GM21717 (cell line): ENCODE results near the gene TBX21.
"Not testable (repeated sequence)": the region's sequence is repeated elsewhere in the genome, so short reads cannot be mapped to it uniquely, and the experiment has no call there.

Experiments
- ATAC-seq: cut with Tn5 transposase; IDR thresholded peaks from one replicate; pipeline ENCODE4 v1.9.1; 2021; ENCODE audit warnings: mild to moderate bottlenecking, moderate library complexity; ENCODE audit not compliant: unreplicated experiment

The TBX21 gene

DNA sequence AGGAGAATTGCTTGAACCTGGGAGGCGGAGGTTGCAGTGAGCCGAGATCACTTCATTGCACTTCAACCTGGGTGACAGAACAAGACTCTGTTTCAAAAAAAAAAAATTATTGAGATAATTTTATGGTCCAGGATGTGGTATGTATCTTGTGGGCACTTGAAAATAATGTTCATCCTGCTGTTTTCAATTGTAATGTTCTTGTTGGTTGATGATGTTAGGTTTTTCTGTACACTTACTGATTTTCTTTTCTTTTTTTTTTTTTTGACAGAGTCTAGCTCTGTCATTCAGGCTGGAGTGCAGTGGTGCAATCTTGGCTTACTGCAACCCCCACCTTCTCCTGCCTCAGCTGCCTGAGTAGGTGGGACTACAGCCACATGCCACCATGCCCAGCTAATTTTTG is 29.7 kb downstream of the TBX21 start:
- no peak for ATAC-seq

- no peak for ATAC-seq
These were observed 31.0 kb downstream of the TBX21 start for GRCh38 chr17:47763913-47764582.

- ATAC-seq = not testable (repeated sequence)
These were observed 40.6 kb downstream of the TBX21 start for GRCh38 chr17:47773649-47774048.

DNA sequence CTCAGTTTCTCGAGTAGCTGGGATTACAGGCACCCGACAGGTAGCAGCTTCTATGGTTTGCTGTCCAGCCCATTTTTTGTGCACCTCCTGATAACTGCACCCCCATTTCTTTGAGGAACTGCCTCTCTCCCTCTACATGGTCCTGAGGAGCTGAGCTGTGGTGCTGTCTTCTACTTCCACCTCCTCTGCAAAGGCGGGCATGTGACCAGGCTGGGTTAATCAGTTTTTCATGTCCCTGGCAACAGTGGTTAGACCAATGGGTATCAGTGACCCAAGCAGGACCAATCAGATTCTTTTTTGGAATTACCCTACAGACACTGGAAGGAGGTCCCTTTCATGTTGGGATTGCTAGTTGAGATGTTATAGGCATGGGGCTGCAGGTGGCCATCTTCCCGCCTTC is 41.3 kb downstream of the TBX21 start:
- ATAC-seq = no peak

- ATAC-seq = no peak
These were observed 42.0 kb downstream of the TBX21 start for GRCh38 chr17:47774987-47775580.

DNA sequence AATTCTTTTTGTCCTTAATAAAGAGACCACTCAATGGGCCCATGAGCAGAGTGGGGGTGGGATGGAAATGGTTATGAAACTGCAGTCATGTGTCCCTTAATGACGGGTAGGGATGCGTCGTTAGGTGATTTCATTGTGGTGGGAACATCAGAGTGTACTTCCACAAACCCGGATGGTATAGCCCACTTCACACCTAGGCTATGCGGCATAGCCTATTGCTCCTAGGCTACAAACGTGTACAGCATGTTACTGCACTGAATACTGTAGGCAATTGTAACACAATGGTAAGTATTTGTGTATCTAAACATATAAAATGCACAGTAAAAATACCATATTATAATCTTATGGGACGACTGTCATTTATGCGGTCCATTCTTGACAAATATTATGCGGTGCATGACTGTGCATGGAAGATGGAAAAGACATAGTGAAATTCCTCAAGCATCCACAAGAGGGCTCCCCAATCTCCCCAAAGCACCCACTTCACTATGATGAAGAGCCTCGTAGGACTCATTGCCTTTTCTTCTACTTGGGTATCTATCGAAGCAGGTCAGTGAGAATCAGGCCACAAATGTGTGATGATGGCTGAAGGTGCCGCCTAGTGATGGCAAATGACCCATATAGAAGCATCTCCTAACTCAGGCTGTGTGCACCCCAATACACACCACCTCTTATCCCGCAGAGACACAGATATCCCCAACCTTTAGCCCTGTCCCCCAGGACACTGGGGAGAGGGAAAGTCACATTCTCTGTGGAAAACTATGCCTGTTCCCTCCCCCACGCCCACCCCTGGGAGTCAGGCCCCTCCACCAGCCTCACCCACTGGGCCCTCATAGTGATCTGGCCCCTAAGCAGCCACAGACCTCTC is 43.5 kb downstream of the TBX21 start:
- no peak for ATAC-seq

DNA sequence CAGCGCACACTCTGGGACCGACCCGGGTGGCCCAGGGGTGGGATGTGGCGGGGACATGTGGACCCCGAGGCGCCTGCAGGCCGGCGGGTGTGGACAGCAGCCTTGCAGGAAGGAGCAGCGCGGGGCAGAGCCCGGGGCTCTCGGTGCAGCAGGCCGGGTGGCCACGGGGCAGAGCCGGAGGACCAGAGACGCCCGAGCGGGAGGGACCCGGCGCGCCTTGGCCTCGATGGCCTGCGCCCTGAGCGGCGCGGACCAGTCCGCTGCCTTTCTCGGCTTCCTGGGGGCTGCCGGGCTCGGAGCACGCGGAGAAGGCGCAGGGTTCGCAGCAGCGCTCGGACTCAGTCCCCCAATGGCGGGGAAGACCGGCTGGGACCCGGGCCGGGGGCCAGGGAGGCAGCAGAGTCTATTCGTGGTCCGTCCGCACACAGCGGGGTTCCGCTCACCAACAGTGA is 45.2 kb downstream of the TBX21 start:
- ATAC-seq = no peak

- ATAC-seq = no peak
These were observed 48.4 kb downstream of the TBX21 start for GRCh38 chr17:47781397-47781796.

- ATAC-seq = no peak
These were observed 52.6 kb downstream of the TBX21 start for GRCh38 chr17:47785538-47786123.

- no peak for ATAC-seq
These were observed 56.9 kb downstream of the TBX21 start for GRCh38 chr17:47789611-47790561.

DNA sequence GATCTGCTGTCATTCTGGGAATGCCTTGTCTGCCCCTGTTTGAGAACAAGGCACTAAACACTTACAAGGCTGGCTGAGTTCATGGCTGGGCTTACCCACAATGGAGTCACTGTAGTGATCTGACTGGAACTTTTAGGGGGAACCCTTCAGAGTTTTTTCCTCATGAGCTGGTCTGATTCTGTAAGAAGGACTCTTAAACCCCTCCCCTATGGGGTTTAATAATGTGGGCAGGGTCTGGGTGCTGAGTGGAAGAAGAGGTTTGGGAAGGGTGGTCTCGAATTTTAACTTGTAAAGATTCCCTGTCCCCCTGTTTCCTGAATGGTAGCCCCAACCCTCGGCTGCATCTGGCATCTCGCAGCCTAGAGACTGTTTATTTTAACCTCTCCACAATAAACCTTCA is 58.0 kb downstream of the TBX21 start:
- ATAC-seq = no peak

- no peak for ATAC-seq
These were observed 59.4 kb downstream of the TBX21 start for GRCh38 chr17:47792457-47792856.

DNA sequence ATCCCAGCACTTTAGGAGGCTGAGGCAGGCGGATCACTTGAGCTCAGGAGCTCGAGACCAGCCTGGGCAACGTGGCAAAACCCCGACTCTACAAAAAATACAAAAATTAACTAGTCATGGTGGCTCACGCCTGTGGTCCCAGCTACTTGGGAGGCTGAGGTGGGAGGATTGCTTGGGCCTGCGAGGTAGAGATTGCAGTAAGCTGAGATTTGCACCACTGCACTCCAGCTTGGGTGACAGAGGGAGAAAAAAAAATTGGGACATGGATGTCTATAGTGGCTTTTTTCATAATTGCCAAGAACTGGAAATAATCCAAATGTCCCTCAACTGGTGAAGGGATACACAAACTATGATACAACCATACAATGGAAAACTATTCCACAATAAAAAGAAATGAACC is 59.9 kb downstream of the TBX21 start:
- no peak for ATAC-seq
